Diencephalon (tissue), 1 donor: ENCODE measurements around the gene TMEM247. TPM values are rescaled to one million over a fixed set of nuclear protein-coding genes. Genes with fewer than 3 reads are reported as not detected.

Experiments
- small RNA-seq: library from RNA; depleted of rRNA; stranded (forward); fragments of <200 nt; gene quantifications from one replicate; pipeline ENCODE3, GENCODE V24; 2014
- total RNA-seq: library from RNA; depleted of rRNA; stranded (reverse); fragments of >200 nt; gene quantifications from one replicate; pipeline ENCODE4 v1.2.3, GENCODE V29; 2014

Gene TMEM247
- not detected for total RNA-seq

DNA sequence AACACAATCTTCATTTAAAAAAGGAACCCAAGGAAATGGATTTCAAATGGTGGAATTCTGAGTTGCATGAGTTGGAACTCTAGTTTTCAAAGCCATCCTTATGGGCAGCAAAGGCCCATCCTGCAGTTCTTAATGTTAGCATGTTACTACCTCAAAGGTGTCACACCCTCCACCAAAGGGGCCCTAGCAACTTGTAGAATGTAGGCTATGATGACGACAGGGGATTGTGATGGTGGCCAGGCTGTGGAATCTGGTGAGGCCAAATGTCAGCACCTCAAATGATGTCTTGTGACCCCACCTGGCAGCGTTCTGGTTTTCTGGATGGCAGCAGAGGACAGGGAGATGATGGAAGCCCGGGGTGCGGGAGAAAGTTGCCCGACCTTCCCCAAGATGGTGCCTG lies at the start of gene TMEM247:
Gene TMEM247, plus strand, starts transcription at position 301 of the 400 bp plus-strand sequence.

Small RNAs within 50 kb of the gene (small RNA-seq; reads per million reads assigned to genes)
- gene RN7SL817P = not detected

Other genes with a start within 250 kb of the TMEM247 start
- gene EPAS1, start 182.2 kb upstream of the TMEM247 start, total RNA-seq = 13.4 TPM
- gene RHOQ, start 62.9 kb downstream of the TMEM247 start, total RNA-seq = 37.4 TPM
- 7.8 TPM for gene ATP6V1E2, start 63.0 kb downstream of the TMEM247 start, total RNA-seq
- 34.6 TPM for gene PIGF, start 137.5 kb downstream of the TMEM247 start, total RNA-seq
- 35.3 TPM for gene CRIPT, start 137.7 kb downstream of the TMEM247 start, total RNA-seq
- 49.8 TPM for gene SOCS5, start 219.7 kb downstream of the TMEM247 start, total RNA-seq